GM12891 (cell line): ENCODE results near the gene PPP1R10.

Source experiments
- DNase-seq: peaks from one replicate; pipeline ENCODE4 v3.0.0; 2011; ENCODE audit warnings: low spot score; ENCODE audit not compliant: insufficient read length
- FAIRE-seq: peaks from 2 replicates; lab custom pipeline; 2011; peaks lifted over from hg19 to GRCh38; lab: Jason Lieb, UNC
- PAX5 ChIP-seq: IDR thresholded peaks from 2 replicates; pipeline ENCODE4 v1.6.1; 2011; ENCODE audit warnings: low read length, moderate library complexity, mild to moderate bottlenecking; ENCODE audit not compliant: insufficient read depth, severe bottlenecking
- POLR2A ChIP-seq: IDR thresholded peaks from 2 replicates; pipeline ENCODE4 v1.6.1; 2011; ENCODE audit warnings: low read depth, low read length, control low read depth
- POLR2AphosphoS5 ChIP-seq: IDR thresholded peaks from 2 replicates; pipeline ENCODE4 v1.6.1; 2011; ENCODE audit warnings: low read depth, low read length, control low read depth
- POU2F2 ChIP-seq: IDR thresholded peaks from 2 replicates; pipeline ENCODE4 v1.6.1; 2011; ENCODE audit warnings: low read depth, mild to moderate bottlenecking, control low read depth, low read length, moderate library complexity
- SPI1 ChIP-seq: IDR thresholded peaks from 2 replicates; pipeline ENCODE4 v1.6.1; 2011; ENCODE audit warnings: low read depth, low read length, control low read depth
- TAF1 ChIP-seq: IDR thresholded peaks from 2 replicates; pipeline ENCODE4 v1.6.1; 2011; ENCODE audit warnings: low read depth, low read length, control low read depth

PPP1R10 gene

DNA sequence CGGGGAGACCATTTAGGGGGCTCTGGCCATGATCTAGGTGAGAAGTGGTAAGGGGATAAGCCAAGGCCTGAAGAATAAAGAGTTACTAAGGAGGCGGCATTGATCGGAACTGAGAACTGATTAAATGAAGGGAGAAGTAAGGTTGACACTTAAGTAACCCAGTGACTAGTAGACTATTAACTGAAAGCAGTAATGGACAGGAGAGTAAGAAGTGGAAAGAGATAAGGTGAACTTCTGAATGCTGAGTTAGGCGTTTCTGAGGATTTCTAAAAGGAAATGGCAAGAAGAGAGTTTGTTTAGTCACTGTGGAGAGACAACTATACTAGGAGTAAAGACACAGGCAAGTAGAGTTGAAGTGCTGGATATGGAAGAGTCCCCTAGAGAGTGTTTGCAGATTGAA, 43.9 kb downstream of the PPP1R10 start:
- no peak for FAIRE-seq
- no peak for DNase-seq
- TF ChIP-seq POLR2AphosphoS5 (no peak), PAX5 (no peak), POLR2A (no peak), TAF1 (no peak)

DNA sequence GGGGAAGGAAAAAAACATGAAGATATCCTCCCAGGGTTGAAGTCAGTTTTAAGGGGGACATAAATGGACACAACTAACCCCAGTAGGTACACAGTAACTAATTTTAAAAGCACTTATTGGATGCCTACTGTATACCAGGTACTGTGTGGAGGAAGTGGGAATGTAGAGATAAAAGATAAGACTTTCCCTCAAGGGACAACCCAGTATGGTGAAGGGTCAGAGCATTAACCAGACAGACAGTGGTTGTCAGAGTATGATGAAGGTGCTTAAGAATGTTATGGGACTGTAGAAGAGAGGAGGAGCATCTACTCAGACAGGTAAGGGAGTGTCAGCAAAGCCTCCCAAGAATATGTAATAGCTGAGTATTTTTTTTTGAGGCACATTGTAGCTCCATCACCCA, 44.9 kb downstream of the PPP1R10 start:
- no peak for TF ChIP-seq SPI1
- TF ChIP-seq POLR2A = no peak
- TF ChIP-seq PAX5 = no peak
- TF ChIP-seq POU2F2 = no peak
- TF ChIP-seq TAF1 = no peak
- no peak for TF ChIP-seq POLR2AphosphoS5
- DNase-seq = no peak
- FAIRE-seq = no peak

DNA sequence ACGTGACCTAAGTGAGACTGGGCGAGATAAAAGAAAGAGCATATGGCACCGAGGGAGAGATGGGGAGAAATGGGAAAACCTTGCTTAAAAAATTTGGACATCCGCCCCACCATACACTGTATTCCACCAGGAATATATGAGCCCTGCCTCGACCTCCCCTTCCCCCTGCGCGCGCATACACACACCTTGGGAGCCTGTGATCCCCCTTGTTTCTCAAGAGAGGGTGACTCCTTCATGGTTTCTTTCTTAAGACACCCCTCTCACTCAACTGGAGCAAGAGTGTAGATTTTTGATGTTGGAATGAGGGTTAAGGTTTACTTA, 45.3 kb downstream of the PPP1R10 start:
- DNase-seq (no peak), FAIRE-seq (no peak)
- TF ChIP-seq POU2F2 = no peak
- TF ChIP-seq TAF1 = no peak
- no peak for TF ChIP-seq POLR2A
- TF ChIP-seq PAX5 = no peak
- no peak for TF ChIP-seq SPI1
- no peak for TF ChIP-seq POLR2AphosphoS5

DNA sequence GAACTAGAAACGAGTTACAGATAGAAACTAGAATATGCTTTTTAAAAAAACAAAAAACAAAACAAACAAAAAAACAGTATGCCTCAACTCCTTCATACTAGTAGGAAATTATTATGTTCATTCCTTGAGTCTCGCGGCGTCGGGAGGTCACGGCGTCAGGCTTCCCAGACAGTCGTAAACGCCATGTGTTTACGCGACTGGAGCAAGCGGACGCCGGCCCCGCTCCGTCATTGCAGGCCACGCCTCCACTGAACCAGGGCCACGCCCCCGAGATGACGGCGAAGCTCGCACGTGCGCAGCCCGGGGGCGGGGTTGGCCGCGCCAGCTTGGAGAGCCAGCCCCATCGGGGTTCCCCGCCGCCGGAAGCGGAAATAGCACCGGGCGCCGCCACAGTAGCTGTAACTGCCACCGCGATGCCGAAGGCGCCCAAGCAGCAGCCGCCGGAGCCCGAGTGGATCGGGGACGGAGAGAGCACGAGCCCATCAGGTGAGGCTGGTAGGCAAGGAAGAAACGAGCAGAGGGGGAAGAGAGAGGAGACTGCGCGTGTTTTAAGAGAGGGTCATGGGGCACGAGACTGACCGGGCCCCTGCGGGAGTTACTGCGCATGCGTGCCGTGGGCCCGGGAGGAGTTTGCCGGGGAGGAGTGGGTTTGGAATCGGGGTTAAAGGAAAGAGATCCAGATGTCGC, 45.8 kb downstream of the PPP1R10 start, which contains the start of gene ABCF1:
ABCF1 (plus strand) TSS at position 368 of the 687 bp plus-strand sequence; CDS start at position 414, 46 bp downstream.
- FAIRE-seq (peak; percentile 99), DNase-seq (peak; percentile 94)
- peak; percentile 66; the same call in 1 of the 2 replicates for TF ChIP-seq POU2F2
- peak; percentile 8 for TF ChIP-seq PAX5
- peak; percentile 95 for TF ChIP-seq POLR2A
- TF ChIP-seq TAF1 = peak; percentile 84
- no peak for TF ChIP-seq SPI1
- peak; percentile 97 for TF ChIP-seq POLR2AphosphoS5

DNA sequence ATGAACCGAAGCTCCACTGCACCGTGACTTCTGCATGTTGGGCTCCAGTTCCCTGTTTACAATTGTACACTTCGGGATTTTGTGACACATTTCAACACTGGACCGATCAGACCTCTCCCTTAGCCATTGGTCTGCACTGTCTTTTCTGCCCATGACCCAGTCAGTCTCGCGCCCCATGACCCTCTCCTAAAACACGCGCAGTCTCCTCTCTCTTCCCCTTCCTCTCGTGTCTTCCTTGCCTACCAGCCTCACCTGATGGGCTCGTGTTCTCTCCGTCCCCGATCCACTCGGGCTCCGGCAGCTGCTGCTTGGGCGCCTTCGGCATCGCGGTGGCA, 46.3 kb downstream of the PPP1R10 start:
- DNase-seq = no peak
- TF ChIP-seq POU2F2 = no peak
- TF ChIP-seq PAX5 = no peak
- no peak for TF ChIP-seq POLR2AphosphoS5
- FAIRE-seq = no peak

DNA sequence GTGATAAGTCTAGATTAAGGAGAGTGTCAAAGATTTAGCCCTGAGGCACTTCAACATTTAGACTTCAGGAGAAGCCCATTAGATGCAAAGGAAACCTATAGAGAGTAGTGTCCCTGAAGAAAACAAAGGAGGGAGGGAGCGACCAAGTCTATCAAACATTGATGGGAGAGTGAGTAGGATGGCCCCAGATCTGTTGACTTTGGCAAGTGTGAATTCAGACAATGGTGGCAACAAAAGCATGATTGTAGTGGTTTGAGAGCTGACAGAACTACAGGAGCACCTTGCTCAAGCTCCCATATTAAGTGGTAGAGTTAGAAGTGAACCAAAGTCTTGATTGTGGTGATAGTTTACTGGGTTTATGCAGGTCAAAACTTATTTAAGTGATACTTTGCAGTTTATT, 46.8 kb downstream of the PPP1R10 start:
- FAIRE-seq = no peak
- no peak for TF ChIP-seq POLR2A
- no peak for TF ChIP-seq TAF1
- TF ChIP-seq SPI1 = no peak
- no peak for TF ChIP-seq POU2F2
- TF ChIP-seq POLR2AphosphoS5 = no peak
- TF ChIP-seq PAX5 = no peak
- no peak for DNase-seq

DNA sequence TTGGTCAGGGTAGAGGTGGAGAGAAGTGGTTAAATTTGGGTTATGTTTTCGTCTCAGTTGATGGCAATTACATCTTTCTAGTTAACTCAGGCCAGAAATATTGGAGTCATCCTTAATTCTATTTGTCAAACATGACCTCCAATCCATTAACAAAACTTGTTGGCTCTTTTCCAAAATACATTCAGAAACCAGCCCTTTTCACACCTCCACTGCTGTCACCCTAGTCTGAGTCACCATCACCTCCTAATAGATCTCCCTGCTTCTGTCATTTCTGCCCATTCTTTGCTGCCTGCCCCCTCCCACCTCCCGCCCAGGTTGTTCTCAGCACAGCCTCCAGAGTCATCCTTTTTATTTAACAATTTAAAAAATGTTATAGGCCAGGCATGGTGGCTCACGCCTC, 48.8 kb downstream of the PPP1R10 start:
- FAIRE-seq (no peak), DNase-seq (no peak)
- TF ChIP-seq POLR2A = no peak
- TF ChIP-seq TAF1 = no peak
- no peak for TF ChIP-seq POU2F2
- no peak for TF ChIP-seq POLR2AphosphoS5
- no peak for TF ChIP-seq SPI1
- no peak for TF ChIP-seq PAX5

DNA sequence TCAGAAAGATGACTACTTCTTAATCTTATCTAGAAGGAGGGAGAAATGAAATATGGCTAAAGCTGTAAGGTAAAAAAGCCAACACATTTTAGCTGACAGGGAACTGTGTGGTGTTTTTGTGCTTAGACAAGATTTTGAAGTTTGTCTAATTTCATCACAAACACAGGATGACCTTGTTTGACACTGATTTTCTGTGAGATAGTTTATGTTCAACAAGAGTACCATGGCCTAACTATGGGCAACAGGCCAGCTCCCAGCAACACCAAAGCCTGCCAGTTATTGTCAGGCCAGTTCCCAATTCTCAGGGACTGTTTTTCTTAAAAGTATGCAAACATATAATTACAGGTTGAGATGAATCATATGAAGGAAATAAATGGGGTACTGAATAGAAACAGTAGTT, 51.3 kb downstream of the PPP1R10 start:
- TF ChIP-seq TAF1 = no peak
- TF ChIP-seq POU2F2 = no peak
- no peak for TF ChIP-seq SPI1
- no peak for TF ChIP-seq POLR2A
- TF ChIP-seq PAX5 = no peak
- no peak for TF ChIP-seq POLR2AphosphoS5
- FAIRE-seq (no peak), DNase-seq (no peak)

DNA sequence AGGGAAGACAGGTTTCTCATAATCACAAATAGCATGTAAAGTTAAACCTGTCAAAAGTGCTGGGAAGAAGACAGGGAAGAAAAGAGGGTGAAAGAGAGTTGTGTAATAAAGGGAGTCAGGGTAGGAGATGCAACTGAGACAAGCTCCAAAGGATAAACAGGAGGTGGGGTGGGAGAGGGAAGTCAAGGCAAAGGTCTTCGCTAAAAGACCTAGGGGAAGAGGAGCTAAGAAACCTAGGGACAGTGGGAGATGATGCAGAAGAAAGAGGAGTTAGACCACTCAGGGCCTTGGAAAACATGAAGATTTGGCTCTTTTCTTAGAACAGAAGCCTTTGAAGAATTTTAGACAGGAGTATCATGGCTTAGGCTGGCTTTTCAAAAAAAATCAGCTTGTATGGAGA, 52.9 kb downstream of the PPP1R10 start:
- no peak for DNase-seq
- no peak for FAIRE-seq
- no peak for TF ChIP-seq POLR2AphosphoS5

DNA sequence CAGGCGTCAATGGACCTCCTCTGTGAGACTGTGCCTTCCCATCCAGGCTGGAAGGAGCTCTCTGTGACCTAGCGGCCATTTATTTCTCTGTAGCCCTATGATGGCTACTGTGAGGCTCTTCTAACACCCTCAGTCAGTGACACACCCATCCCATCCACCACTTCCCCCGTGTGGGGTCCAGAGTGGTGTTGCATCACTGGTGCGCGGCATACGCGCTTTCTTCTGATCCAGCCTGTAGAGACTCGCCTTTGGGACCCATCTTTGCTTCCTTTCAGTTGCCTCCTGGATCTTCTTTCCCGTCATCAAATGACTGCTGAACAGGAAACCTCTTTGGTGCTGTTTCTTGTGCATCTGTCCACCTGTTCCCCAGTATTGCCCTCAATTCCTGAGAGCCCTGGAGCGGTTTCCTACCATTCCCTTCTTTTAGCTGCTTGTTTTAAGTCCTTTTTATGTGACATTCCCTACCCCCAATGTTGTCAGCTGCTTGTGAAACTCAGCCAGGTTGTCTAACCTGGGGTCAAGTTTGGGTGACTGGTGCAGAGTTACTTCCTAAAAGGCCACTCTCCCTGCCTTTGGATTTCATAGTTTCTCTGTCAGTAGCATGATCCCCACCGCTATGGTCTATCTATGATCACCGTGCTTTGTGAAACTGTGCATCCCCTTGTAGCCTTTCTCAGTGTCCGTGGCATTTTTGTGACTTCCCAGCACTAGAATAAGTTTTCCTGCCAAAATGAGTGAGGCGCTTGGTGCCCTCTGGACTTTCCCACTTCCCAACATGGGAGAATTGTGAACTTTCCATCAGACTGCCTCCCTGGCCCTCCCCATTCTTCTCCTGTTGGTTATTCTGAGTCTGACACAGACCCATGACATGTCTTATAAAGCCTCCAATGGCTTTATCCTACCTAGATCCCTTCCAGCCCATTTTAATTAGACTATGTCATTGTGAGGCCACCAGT, 54.3 kb downstream of the PPP1R10 start:
- no peak for FAIRE-seq
- no peak for DNase-seq
- TF ChIP-seq POLR2A = 0 out of 2 replicates have a peak, but pooled peaks have one; percentile 18
- TF ChIP-seq TAF1 = no peak
- TF ChIP-seq POLR2AphosphoS5 = peak; percentile 3; the same call in 1 of the 2 replicates
